PC-9 (cell line): ENCODE data around the gene MLYCD. TPM values are rescaled to one million over a fixed set of nuclear protein-coding genes. Genes with fewer than 3 reads are reported as not detected.

Source experiments
- BruUV-seq: library from RNA; stranded (reverse); fragments of 400-500 nt; replicated peaks from 2 replicates; lab custom pipeline; 2021; lab: Mats Ljungman, UMichigan
- CTCF ChIA-PET: fragments of 300-600 bp; sonication (Branson Sonifier 250); formaldehyde crosslinking; loops from one replicate; lab custom pipeline; 2022; ENCODE audit warnings: antibody characterized with exemption; lab: Charles Lee
- POLR2A ChIA-PET: fragments of 300-600 bp; sonication (Branson Sonifier 250); formaldehyde crosslinking; loops from one replicate; lab custom pipeline; 2022; ENCODE audit warnings: antibody characterized with exemption; ENCODE audit not compliant: unreplicated experiment; lab: Charles Lee
- DNase-seq, 2 experiments: peaks; one replicate each; pipeline versions ENCODE4 v3.0.0 to v3.0.0-alpha.2; 2015 to 2022; ENCODE audit warnings: mixed read lengths in 1 of 2
- H2AFZ ChIP-seq: fragments of 200-600 bp; sonication (generic); 2 replicates; pipeline ENCODE4 v1.8.1; 2017; ENCODE audit warnings: antibody characterized with exemption
- H3F3A ChIP-seq: fragments of 200-600 bp; sonication (generic); 2 replicates; pipeline ENCODE4 v1.8.1; 2017; ENCODE audit warnings: antibody characterized with exemption, mild to moderate bottlenecking, low read depth; ENCODE audit not compliant: insufficient read depth
- H3K27ac ChIP-seq: fragments of 200-600 bp; sonication (generic); 2 replicates; pipeline ENCODE4 v1.6.1; 2016; ENCODE audit warnings: mixed run types
- H3K27me3 ChIP-seq: fragments of 200-600 bp; sonication (generic); 2 replicates; pipeline ENCODE4 v1.6.1; 2016; ENCODE audit warnings: low read depth, mixed run types; ENCODE audit not compliant: insufficient read depth
- H3K36me3 ChIP-seq: fragments of 200-600 bp; sonication (generic); 2 replicates; pipeline ENCODE4 v1.6.1; 2016; ENCODE audit warnings: low read depth, mixed run types
- H3K4me1 ChIP-seq: fragments of 200-600 bp; sonication (generic); replicated peaks from 2 replicates; pipeline ENCODE4 v1.6.1; 2016; ENCODE audit warnings: mixed run types; ENCODE audit not compliant: insufficient read depth
- H3K4me2 ChIP-seq: fragments of 200-600 bp; sonication (generic); 2 replicates; pipeline ENCODE4 v1.6.1; 2017; ENCODE audit warnings: mixed run types
- H3K4me3 ChIP-seq: fragments of 200-600 bp; sonication (generic); 2 replicates; pipeline ENCODE4 v1.6.1; 2016; ENCODE audit warnings: mixed run types
- H3K79me2 ChIP-seq: fragments of 200-600 bp; sonication (generic); 2 replicates; pipeline ENCODE4 v1.6.1; 2017; ENCODE audit warnings: low read depth, mixed run types
- H3K9me2 ChIP-seq: fragments of 200-600 bp; sonication (generic); 2 replicates; pipeline ENCODE4 v1.8.1; 2017; ENCODE audit warnings: mild to moderate bottlenecking; ENCODE audit not compliant: insufficient read depth
- H3K9me3 ChIP-seq: fragments of 200-600 bp; sonication (generic); 2 replicates; pipeline ENCODE4 v1.8.1; 2016; ENCODE audit warnings: low read depth; ENCODE audit not compliant: insufficient read depth
- H4K20me1 ChIP-seq: fragments of 200-600 bp; sonication (generic); 2 replicates; pipeline ENCODE4 v1.8.1; 2017; ENCODE audit not compliant: insufficient read depth
- CTCF ChIP-seq: fragments of 200-600 bp; sonication (generic); conservative IDR thresholded peaks from 2 replicates; pipeline ENCODE4 v1.6.1; 2017; ENCODE audit warnings: mixed run types, antibody characterized with exemption, mild to moderate bottlenecking, moderate library complexity
- EZH2 ChIP-seq: fragments of 200-600 bp; sonication (generic); IDR thresholded peaks from 2 replicates; pipeline ENCODE4 v1.8.0; 2017; ENCODE audit warnings: antibody characterized with exemption, low read depth
- intact Hi-C: fragments of 100-400 bp; cut with micrococcal nuclease; formaldehyde crosslinking; loops from one replicate; pipeline ENCODE4 v1.10.0; 2022; ENCODE audit not compliant: unreplicated experiment
- total RNA-seq: library from RNA; stranded (reverse); gene quantifications from 2 replicates; pipeline ENCODE4 v1.2.3, GENCODE V29; 2021

The MLYCD gene
- total RNA-seq, 1 experiment from 2014 or later: 4.7 TPM

DNA sequence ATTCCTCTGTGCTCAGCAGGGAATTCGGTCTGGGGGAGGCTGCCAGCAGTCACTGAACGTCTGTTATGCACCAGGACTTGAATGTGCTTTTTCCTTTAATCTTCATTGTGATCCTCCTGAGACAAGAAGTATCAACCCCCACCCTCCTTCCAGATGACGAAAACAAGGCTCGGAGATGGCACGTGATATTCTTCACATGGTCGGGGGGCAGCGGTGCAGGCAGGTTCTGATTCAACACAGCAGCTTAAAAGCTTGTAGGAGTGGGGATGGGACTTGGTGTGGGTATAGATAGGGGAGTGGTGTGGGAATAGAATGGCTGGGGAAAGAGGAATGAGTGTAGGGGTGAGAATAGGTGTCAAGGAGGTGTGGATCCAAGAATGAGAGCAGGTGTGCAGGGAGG lies 75.6 kb downstream of the MLYCD start:
- Histone ChIP-seq H3K27ac (no peak overlapping the region), H3K27me3 (no peaks in the 10 kb centered on the region), H3K79me2 (no peaks in the 10 kb centered on the region), H2AFZ (no peak overlapping the region), H3K9me2 (no peaks in the 10 kb centered on the region), H3K36me3 (no peaks in the 10 kb centered on the region), H4K20me1 (no peaks in the 10 kb centered on the region), H3K4me3 (no peak overlapping the region), H3F3A (no peaks in the 10 kb centered on the region), H3K4me2 (no peak overlapping the region), H3K9me3 (no peaks in the 10 kb centered on the region), H3K4me1 (no peaks in the 10 kb centered on the region)
- ChIA-PET POLR2A (no interaction called here), CTCF (no interaction called here)
- no TSS peak for BruUV-seq
- no peak for DNase-seq
- TF ChIP-seq CTCF: no peak
- TF ChIP-seq EZH2: no peak
- intact Hi-C loops: loop anchor here (5.0 kb wide), 1 partner anchor 68 kb away; the partner anchor contains the start of gene SLC38A8

DNA sequence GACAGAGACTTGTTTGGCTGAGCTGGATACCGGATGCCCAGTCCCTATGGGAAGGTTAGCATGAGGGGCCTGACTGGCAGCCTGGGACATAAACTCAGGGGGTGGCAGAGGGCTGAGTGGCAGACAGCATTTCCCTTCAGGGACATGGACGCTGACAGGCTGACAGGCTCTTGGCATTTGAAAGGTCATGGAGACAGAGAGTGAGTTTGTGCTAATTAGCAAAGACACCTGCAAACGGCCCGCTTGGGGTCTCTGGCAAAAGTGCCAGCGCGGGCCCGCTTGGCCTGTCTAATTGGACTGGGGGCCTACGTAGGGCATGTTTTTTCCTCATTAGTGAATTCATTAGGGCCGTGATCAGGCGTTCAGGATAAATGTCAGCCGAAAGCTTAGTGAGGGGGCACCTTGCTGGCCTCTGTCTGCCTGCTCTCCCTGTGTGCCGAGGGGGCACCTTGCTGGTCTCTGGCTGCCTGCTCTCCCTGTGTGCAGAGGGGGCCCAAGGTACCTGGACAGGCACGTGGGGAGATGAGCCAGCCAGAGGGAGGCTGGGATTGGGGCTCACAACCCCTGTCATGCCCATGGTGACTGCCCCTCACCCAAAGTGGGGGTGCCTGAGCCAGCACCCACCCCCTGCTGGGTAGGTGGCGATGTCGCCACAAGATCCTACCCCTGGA lies 76.8 kb downstream of the MLYCD start:
- no peaks in the 10 kb centered on the region for H3K79me2 ChIP-seq
- no peaks in the 10 kb centered on the region for H4K20me1 ChIP-seq
- H2AFZ ChIP-seq: no peak overlapping the region
- ChIA-PET POLR2A (no interaction called here), CTCF (no interaction called here)
- no TSS peak for BruUV-seq
- H3K4me1 ChIP-seq: no peaks in the 10 kb centered on the region
- H3K9me2 ChIP-seq: no peaks in the 10 kb centered on the region
- no peaks in the 10 kb centered on the region for H3K27me3 ChIP-seq
- H3K4me2 ChIP-seq: no peak overlapping the region
- no peak for DNase-seq
- no peaks in the 10 kb centered on the region for H3F3A ChIP-seq
- H3K4me3 ChIP-seq: no peak overlapping the region
- TF ChIP-seq EZH2 (no peak), CTCF (no peak)
- H3K36me3 ChIP-seq: no peaks in the 10 kb centered on the region
- H3K27ac ChIP-seq: no peak overlapping the region
- intact Hi-C loops: no loop called here
- no peaks in the 10 kb centered on the region for H3K9me3 ChIP-seq

Other genes starting within 250 kb of the MLYCD start
- 89.9 and 130 TPM in 2 replicates for gene HSBP1, start 91.1 kb upstream of the MLYCD start, total RNA-seq
- 41.3 and 44.8 TPM in 2 replicates for gene OSGIN1, start 54.1 kb downstream of the MLYCD start, total RNA-seq
- 0.74 and 1.3 TPM in 2 replicates for gene NECAB2, start 69.1 kb downstream of the MLYCD start, total RNA-seq
- gene SLC38A8, start 143.7 kb downstream of the MLYCD start, total RNA-seq: not detected in 2 replicates
- gene MBTPS1, start 217.8 kb downstream of the MLYCD start, total RNA-seq: 80.3 and 96.0 TPM in 2 replicates
- gene HSDL1, start 246.1 kb downstream of the MLYCD start, total RNA-seq: 30.5 and 32.1 TPM in 2 replicates
- 1.2 and 3.9 TPM in 2 replicates for gene DNAAF1, start 246.2 kb downstream of the MLYCD start, total RNA-seq